ENCODE results near the gene ANKRD13B.

DNA sequence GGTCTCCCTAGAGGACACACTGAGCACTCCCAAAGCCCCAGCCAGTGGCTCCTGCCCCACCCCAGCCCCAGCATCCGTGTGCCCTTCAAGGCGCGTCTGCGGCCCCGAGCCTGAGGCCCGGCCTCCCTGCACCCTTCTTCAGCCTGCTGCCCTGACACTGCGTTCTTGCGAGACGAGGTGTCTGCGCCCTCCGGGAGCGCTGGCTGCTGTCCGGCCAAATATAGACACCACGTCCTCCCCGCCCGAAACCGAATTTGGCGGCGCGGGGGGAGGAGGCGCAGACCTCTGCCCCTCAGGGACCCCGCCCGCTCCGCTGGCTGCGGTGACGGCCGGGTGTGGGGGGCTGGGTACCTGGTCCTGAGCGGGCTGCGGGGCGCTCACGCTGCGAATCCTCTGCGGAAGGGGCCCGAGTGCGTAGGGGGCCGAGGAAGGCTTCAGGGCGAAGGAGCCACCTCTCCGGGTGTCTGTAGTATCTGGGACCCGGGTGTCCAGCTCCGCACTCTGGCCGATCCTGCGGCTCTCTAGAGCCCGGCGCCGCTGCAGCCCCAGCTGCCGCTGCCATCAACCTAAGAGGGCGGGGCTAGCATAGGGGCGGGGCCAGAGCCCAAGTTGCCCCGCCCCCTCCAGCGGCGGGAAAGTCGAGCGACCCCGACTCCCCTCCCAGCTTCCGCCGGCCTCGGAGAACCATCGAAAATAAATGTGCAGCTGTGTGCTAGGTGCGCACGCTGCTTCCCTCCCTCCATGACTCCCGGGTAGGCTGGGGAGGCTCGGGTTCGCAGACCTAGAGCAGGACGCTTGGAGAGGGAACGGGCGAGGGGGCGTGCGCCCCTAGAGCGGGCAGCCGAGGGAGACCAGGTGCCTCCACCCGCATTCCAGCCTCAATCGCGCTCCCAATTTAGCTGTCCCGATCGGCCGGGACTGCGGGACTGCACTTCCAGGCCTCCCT lies 29.7 kb downstream of the ANKRD13B start, which contains the start of gene CORO6:
- TF ChIP-seq, protein P1, sequence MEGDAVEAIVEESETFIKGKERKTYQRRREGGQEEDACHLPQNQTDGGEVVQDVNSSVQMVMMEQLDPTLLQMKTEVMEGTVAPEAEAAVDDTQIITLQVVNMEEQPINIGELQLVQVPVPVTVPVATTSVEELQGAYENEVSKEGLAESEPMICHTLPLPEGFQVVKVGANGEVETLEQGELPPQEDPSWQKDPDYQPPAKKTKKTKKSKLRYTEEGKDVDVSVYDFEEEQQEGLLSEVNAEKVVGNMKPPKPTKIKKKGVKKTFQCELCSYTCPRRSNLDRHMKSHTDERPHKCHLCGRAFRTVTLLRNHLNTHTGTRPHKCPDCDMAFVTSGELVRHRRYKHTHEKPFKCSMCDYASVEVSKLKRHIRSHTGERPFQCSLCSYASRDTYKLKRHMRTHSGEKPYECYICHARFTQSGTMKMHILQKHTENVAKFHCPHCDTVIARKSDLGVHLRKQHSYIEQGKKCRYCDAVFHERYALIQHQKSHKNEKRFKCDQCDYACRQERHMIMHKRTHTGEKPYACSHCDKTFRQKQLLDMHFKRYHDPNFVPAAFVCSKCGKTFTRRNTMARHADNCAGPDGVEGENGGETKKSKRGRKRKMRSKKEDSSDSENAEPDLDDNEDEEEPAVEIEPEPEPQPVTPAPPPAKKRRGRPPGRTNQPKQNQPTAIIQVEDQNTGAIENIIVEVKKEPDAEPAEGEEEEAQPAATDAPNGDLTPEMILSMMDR (IDR thresholded peaks at IDR 0.05; ENCODE audit: insufficient read depth, low read depth, low read length) = no peak
- TF ChIP-seq EZH2 (IDR thresholded peaks at IDR 0.05; ENCODE audit: insufficient read depth, low read length) = no peak

All from astrocyte (in vitro differentiated cells and primary cell).